Measurements from ENCODE around the gene GNL1. TPM values are rescaled to one million over a fixed set of nuclear protein-coding genes. Genes with fewer than 3 reads are reported as not detected.

Gene GNL1
- total RNA-seq, 5 donors from 2014 or later (not counting 1 experiment from before 2014, with no cell fraction given): 65.5 to 167 (median 72.9) TPM

GRCh38 chr6:30564114-30564513, 7.8 kb upstream of the GNL1 start:
- Histone ChIP-seq H3K9me3 (no peaks in the 10 kb centered on the region), H3K4me1 (ENCODE audit: control insufficient read depth in 1 of 2, extremely low read depth in 1 of 2, insufficient read depth in 2 of 2, low read length in 2 of 2) (peaks cover 2 to 8% of the 10 kb centered on the region in 2 experiments), H3K36me3 (ENCODE audit: control insufficient read depth in 2 of 2, extremely low read depth in 1 of 2, insufficient read depth in 1 of 2, low read length in 1 of 2) (peaks cover 0 to 16% of the 10 kb centered on the region in 2 donors), H3K27me3 (replicated peaks in 1 of 2; ENCODE audit: control insufficient read depth in 2 of 2, extremely low read depth in 1 of 2, insufficient read depth in 2 of 2, low read length in 1 of 2) (no peaks in the 10 kb centered on the region), H3K4me3 (ENCODE audit: control insufficient read depth in 1 of 2, extremely low read depth in 1 of 2, low read length in 1 of 2) (no peak overlapping the region), H3K27ac (ENCODE audit: low read length) (no peak overlapping the region)
- POLR2A ChIA-PET: interaction anchor here (0.6 to 0.7 kb wide), 2 partner anchors 70 to 318 kb away, joined by 3 to 5 read pairs; no protein-coding TSS in a partner anchor
- H3K4me3 Mint-ChIP-seq: no peak overlapping the region
- CTCF ChIA-PET: interaction anchor here in 1 of 2 donors (0.6 to 1.3 kb wide), 4 partner anchors 33 to 153 kb away, joined by 3 to 11 read pairs (median 4); no protein-coding TSS in a partner anchor
- H3K36me3 Mint-ChIP-seq: peaks cover 16% of the 10 kb centered on the region
- no peaks in the 10 kb centered on the region for H3K9me3 Mint-ChIP-seq
- H3K27me3 Mint-ChIP-seq: no peaks in the 10 kb centered on the region
- peaks cover 12 to 31% (median 17%) of the 10 kb centered on the region in 3 donors for H3K4me1 Mint-ChIP-seq
- no peak for ATAC-seq (replicated peaks in 1 of 4)
- WGBS (ENCODE audit: insufficient coverage): 100% methylated on average over 1 of the region's 1 CpG
- no peak for DNase-seq
- no peak overlapping the region for H3K27ac Mint-ChIP-seq

GRCh38 chr6:30562470-30563425, 6.5 kb upstream of the GNL1 start:
- ChIA-PET CTCF (interaction anchor here in 1 of 2 donors (0.7 to 1.3 kb wide), 2 partner anchors 34 to 837 kb away, joined by 3 to 4 read pairs; no protein-coding TSS in a partner anchor), POLR2A (interaction anchor here (0.6 kb wide), 3 partner anchors 47 to 615 kb away, joined by 3 to 6 read pairs (median 4); no protein-coding TSS in a partner anchor)
- Mint-ChIP-seq H3K9me3 (no peaks in the 10 kb centered on the region), H3K27ac (peak overlapping the region; percentile 23 to 25), H3K4me1 (peaks cover 24 to 36% (median 25%) of the 10 kb centered on the region in 3 donors), H3K4me3 (no peak overlapping the region), H3K27me3 (no peaks in the 10 kb centered on the region), H3K36me3 (peaks cover 16% of the 10 kb centered on the region)
- H3K4me1 ChIP-seq (ENCODE audit: control insufficient read depth in 1 of 2, extremely low read depth in 1 of 2, insufficient read depth in 2 of 2, low read length in 2 of 2): peaks cover 7 to 8% of the 10 kb centered on the region in 2 experiments
- peaks cover 0 to 16% of the 10 kb centered on the region in 2 donors for H3K36me3 ChIP-seq (ENCODE audit: control insufficient read depth in 2 of 2, extremely low read depth in 1 of 2, insufficient read depth in 1 of 2, low read length in 1 of 2)
- no peak overlapping the region for H3K27ac ChIP-seq (ENCODE audit: low read length)
- H3K27me3 ChIP-seq (replicated peaks in 1 of 2; ENCODE audit: control insufficient read depth in 2 of 2, extremely low read depth in 1 of 2, insufficient read depth in 2 of 2, low read length in 1 of 2): no peaks in the 10 kb centered on the region
- H3K9me3 ChIP-seq: no peaks in the 10 kb centered on the region
- ATAC-seq (replicated peaks in 1 of 4) (no peak), DNase-seq (no peak)
- WGBS (ENCODE audit: insufficient coverage): 97% methylated on average over 12 of the region's 14 CpGs
- no peak overlapping the region for H3K4me3 ChIP-seq (ENCODE audit: control insufficient read depth in 1 of 2, extremely low read depth in 1 of 2, low read length in 1 of 2)

DNA sequence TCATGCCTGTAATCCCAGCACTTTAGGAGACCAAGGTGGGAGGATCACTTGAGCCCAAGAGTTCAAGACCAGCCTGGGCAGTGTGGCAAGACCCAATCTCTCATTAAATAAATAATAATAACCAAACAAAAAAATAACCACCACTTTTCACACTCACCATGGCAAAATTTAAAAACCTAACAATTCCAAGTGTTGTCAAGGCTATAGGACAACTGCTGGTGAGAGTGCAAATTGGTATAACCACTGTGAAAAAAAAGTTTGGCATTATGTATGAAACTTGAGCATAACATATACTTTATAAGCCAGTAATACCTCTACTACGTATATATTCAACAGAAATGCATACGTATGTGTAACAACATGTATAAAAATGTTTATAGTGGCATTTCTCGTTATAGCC, 4.6 kb upstream of the GNL1 start:
- Mint-ChIP-seq H3K27ac (peak overlapping the region in 1 of 2 donors; percentile 48), H3K4me3 (no peak overlapping the region), H3K9me3 (no peaks in the 10 kb centered on the region), H3K36me3 (peaks cover 16% of the 10 kb centered on the region), H3K27me3 (no peaks in the 10 kb centered on the region), H3K4me1 (peaks cover 29 to 41% (median 31%) of the 10 kb centered on the region in 3 donors)
- WGBS (ENCODE audit: insufficient coverage): no CpG with 5 or more reads among the region's 3 CpGs
- Histone ChIP-seq H3K4me3 (ENCODE audit: control insufficient read depth in 1 of 2, extremely low read depth in 1 of 2, low read length in 1 of 2) (no peak overlapping the region), H3K4me1 (ENCODE audit: control insufficient read depth in 1 of 2, extremely low read depth in 1 of 2, insufficient read depth in 2 of 2, low read length in 2 of 2) (peaks cover 13 to 14% of the 10 kb centered on the region in 2 experiments), H3K27ac (ENCODE audit: low read length) (no peak overlapping the region), H3K27me3 (replicated peaks in 1 of 2; ENCODE audit: control insufficient read depth in 2 of 2, extremely low read depth in 1 of 2, insufficient read depth in 2 of 2, low read length in 1 of 2) (no peaks in the 10 kb centered on the region), H3K36me3 (ENCODE audit: control insufficient read depth in 2 of 2, extremely low read depth in 1 of 2, insufficient read depth in 1 of 2, low read length in 1 of 2) (peaks cover 0 to 16% of the 10 kb centered on the region in 2 donors), H3K9me3 (no peaks in the 10 kb centered on the region)
- ChIA-PET CTCF (no interaction called here), POLR2A (no interaction called here)
- ATAC-seq (replicated peaks in 1 of 4) (no peak), DNase-seq (no peak)

DNA sequence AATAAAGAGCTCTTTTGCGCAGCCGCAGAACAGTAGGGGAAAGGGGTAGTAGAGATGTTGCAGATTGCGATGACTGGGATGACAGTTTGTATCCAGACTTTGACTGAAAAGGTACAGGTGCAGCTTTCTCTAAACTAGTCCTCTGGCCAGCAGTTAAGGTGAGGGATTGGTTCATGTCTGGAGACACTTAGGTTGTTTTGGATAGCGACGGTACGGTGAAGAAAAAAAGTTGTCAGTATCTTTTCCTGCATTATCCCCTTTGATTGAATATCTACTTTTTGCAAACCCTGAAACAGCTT, 1.3 kb upstream of the GNL1 start:
- peak overlapping the region; percentile 95 to 97 for H3K4me3 ChIP-seq (ENCODE audit: control insufficient read depth in 1 of 2, extremely low read depth in 1 of 2, low read length in 1 of 2)
- peaks cover 41 to 54% (median 47%) of the 10 kb centered on the region in 3 donors for H3K4me1 Mint-ChIP-seq
- POLR2A ChIA-PET: interaction anchor here (0.5 to 2.5 kb wide), 7 partner anchors 13 to 231 kb away, joined by 3 to 21 read pairs (median 6); partner anchors contain the start of genes ABCF1 (in 2 of the 2) and TRIM39 (in 1 of the 2)
- peak overlapping the region; percentile 99 to 100 for H3K27ac Mint-ChIP-seq
- DNase-seq (peak in 11 of 35 experiments; percentile 25 to 70 (median 46)), ATAC-seq (replicated peaks in 1 of 4) (no peak)
- no peaks in the 10 kb centered on the region for H3K9me3 Mint-ChIP-seq
- no peaks in the 10 kb centered on the region for H3K9me3 ChIP-seq
- H3K27me3 Mint-ChIP-seq: no peaks in the 10 kb centered on the region
- peaks cover 11 to 33% of the 10 kb centered on the region in 2 donors for H3K36me3 ChIP-seq (ENCODE audit: control insufficient read depth in 2 of 2, extremely low read depth in 1 of 2, insufficient read depth in 1 of 2, low read length in 1 of 2)
- H3K27me3 ChIP-seq (replicated peaks in 1 of 2; ENCODE audit: control insufficient read depth in 2 of 2, extremely low read depth in 1 of 2, insufficient read depth in 2 of 2, low read length in 1 of 2): no peaks in the 10 kb centered on the region
- H3K36me3 Mint-ChIP-seq: peaks cover 25% of the 10 kb centered on the region
- peaks cover 19 to 28% of the 10 kb centered on the region in 2 experiments for H3K4me1 ChIP-seq (ENCODE audit: control insufficient read depth in 1 of 2, extremely low read depth in 1 of 2, insufficient read depth in 2 of 2, low read length in 2 of 2)
- H3K4me3 Mint-ChIP-seq: peak overlapping the region; percentile 98 to 100 (median 98)
- peak overlapping the region; percentile 98 for H3K27ac ChIP-seq (ENCODE audit: low read length)
- CTCF ChIA-PET: interaction anchor here in 1 of 2 donors (0.7 to 2.5 kb wide), 8 partner anchors 9 to 173 kb away, joined by 3 to 17 read pairs (median 4); partner anchors contain the start of gene ABCF1
- 0% methylated on average over 3 of the region's 6 CpGs for WGBS (ENCODE audit: insufficient coverage)

DNA sequence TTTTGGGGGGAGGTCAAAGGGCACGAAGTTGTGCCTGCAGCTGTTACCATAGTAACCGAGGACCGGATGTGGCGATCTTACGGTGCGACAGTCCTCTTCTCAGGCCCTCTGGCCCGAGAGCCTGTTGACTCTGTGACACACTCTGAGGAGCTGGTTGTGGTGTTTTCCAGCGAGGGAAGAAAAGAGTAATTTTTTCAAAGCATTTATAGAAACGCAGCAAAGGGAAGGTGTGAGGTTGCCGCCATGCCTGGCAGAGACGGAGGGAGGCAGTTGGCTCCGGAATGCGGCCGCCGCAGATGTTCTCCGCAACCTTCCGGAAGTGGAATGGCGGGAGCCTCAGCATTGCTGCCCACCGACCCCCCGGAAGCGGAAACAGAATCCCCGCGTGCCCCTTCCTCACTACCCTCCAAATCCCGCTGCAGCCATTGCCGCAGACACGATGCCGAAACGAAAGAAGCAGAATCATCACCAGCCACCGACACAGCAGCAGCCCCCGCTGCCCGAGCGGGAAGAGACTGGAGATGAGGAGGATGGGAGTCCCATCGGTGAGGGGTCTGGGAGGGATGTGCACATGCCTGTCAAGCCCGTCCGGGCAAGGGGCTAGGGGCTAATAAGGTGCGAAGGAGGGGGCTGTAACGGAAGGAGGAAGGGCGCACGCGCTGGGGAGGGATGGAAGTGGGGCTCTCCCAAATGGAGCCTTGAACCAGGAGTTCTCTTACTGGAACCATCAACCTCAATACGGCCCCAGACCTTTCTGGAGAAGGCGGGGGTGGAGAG, 805 bp upstream of the GNL1 start, which contains the start of gene PRR3:
Gene PRR3 (plus strand): TSS at position 390 of the 777 bp plus-strand sequence. CDS start 50 bp downstream, at position 440.
- H3K9me3 ChIP-seq: no peaks in the 10 kb centered on the region
- no peaks in the 10 kb centered on the region for H3K27me3 ChIP-seq (replicated peaks in 1 of 2; ENCODE audit: control insufficient read depth in 2 of 2, extremely low read depth in 1 of 2, insufficient read depth in 2 of 2, low read length in 1 of 2)
- H3K36me3 ChIP-seq (ENCODE audit: control insufficient read depth in 2 of 2, extremely low read depth in 1 of 2, insufficient read depth in 1 of 2, low read length in 1 of 2): peaks cover 11 to 33% of the 10 kb centered on the region in 2 donors
- DNase-seq: peak in 33 of 35 experiments; percentile 19 to 93 (median 84)
- Mint-ChIP-seq H3K27ac (peak within 1 kb of the TSS; percentile 99 to 100), H3K4me1 (peaks cover 45 to 51% (median 51%) of the 10 kb centered on the region in 3 donors), H3K36me3 (peaks cover 25% of the 10 kb centered on the region), H3K9me3 (no peaks in the 10 kb centered on the region), H3K27me3 (no peaks in the 10 kb centered on the region), H3K4me3 (peak within 1 kb of the TSS; percentile 98 to 100 (median 98))
- ATAC-seq (replicated peaks in 1 of 4): peak; percentile 53 to 62 (median 60)
- peak within 1 kb of the TSS; percentile 95 to 97 for H3K4me3 ChIP-seq (ENCODE audit: control insufficient read depth in 1 of 2, extremely low read depth in 1 of 2, low read length in 1 of 2)
- WGBS (ENCODE audit: insufficient coverage): under 1% methylated on average over 31 of the region's 42 CpGs
- H3K4me1 ChIP-seq (ENCODE audit: control insufficient read depth in 1 of 2, extremely low read depth in 1 of 2, insufficient read depth in 2 of 2, low read length in 2 of 2): peaks cover 19 to 28% of the 10 kb centered on the region in 2 experiments
- H3K27ac ChIP-seq (ENCODE audit: low read length): peak within 1 kb of the TSS; percentile 98
- POLR2A ChIA-PET: interaction anchor here (0.5 to 2.5 kb wide), 10 partner anchors 10 to 231 kb away, joined by 3 to 21 read pairs (median 6); partner anchors contain the start of genes ABCF1 (in 2 of the 2) and TRIM39 (in 1 of the 2)
- CTCF ChIA-PET: interaction anchor here in 1 of 2 donors (0.6 to 2.5 kb wide), 9 partner anchors 9 to 174 kb away, joined by 3 to 17 read pairs (median 4); partner anchors contain the start of gene ABCF1

Data from T-cell (primary cell).